GM19239 (cell line): Measurements from ENCODE around the gene TMEM132D.

Source experiments
- DNase-seq: peaks from one replicate; pipeline ENCODE4 v3.0.0; 2011; ENCODE audit warnings: low spot score; ENCODE audit not compliant: insufficient read length
- FAIRE-seq: peaks from 2 replicates; lab custom pipeline; 2011; peaks lifted over from hg19 to GRCh38; lab: Jason Lieb, UNC

The TMEM132D gene

DNA sequence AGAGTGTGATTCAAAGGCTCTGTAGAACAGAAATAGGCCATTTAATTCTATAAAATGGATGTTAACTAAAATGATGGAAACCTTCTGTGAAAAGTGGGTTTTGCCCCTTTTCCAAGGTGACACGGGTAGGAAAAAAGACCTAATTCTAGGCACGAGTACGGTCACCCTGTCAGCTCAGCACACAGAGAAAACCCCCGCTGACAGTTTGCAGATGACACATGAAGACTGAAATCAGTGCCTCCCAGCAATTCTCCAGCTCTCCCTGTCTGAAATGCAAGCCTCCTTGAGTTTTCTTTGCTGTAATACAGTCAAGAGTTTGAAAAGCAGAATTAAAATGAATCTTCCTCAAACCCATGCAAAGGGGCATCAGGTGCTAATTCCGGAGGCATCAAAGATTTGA, 230.0 kb downstream of the TMEM132D start:
- FAIRE-seq (no peak), DNase-seq (no peak)

DNA sequence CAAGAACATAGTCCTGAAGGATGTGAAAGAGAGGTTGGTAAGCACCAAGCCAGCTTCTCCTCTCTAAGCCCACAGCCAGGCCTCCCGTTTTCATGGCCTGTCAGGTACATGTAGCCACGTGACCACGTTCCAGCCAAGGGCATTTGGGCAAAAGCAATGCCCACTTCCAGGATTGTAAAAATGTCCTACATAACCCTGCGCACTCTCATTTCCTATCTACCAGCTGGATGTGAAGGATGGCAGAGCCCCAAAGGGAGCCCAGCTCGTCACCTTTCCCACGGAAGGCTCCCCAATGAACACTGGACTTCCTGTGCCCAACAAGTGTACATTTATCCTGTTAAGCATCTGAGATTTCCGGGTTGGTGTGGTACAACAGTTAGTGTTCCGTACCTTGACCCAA, 231.7 kb downstream of the TMEM132D start:
- no peak for FAIRE-seq

DNA sequence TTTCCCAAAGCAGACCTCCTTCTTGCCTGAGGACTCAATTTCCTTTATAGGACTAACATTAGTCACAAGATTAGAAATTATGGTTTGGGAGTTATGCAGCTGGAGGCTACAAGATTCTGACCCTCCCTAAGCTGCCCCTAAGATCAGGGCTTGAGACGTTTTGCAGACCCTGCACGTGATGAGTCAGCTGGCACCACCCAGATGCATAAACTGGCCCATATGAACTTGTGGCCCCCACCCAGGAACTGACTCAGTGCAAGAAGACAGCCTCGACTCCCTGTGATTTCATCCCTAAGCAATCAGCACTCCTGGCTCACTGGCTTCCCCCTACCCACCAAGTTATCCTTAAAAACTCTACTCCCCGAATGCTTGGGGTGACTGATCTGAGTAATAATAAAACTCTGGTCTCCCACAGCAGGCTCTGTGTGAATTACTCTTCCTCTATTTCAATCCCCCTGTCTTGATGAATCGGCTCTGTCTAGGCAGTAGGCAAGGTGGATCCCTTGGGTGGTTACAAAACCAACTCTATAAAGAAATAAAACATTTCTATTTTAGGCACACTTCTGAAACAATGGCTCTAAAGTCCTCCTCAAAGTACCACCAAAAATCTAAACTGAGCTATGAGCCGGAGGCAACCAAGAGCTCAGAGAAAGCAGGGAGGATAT, 233.4 kb downstream of the TMEM132D start:
- no peak for DNase-seq
- no peak for FAIRE-seq

More for the DNA sequence above, 231.7 kb downstream of the TMEM132D start:
- no peak for DNase-seq

DNA sequence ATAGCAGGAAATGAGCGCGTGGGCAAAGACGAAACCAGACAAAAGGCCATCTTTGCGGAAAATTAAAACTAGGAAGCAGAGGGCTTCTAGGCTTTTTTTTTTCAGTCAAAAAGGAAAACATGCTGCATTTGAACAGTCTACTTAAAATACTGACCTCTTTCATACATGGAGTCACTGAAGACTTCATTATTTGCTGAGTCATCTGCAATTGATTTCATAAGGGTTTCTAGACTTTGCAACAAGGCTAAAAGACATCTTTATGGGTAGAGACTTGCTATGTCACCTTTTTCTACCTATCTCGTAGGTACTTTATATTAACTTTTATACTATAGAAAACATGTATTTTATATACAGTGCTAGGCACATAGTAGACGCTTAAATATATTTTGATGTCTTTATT, 238.4 kb downstream of the TMEM132D start:
- DNase-seq: no peak

DNA sequence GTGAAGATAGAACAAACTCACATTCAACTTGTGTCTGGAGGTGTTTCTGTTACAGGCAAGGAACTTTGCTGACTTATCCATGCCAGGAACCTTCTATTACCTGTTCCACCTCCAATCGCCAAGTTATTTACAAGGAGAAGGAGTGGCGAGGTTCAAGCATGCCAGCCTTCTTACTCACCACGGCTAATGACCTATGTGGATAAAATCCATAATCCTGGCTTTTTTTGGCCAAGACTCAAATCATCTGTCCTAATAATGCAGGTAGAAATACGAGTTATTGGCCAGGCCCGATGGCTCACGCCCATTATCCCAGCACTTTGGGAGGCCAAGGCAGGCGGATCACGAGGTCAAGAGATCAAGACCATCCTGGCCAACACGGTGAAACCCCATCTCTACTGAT, 241.6 kb downstream of the TMEM132D start:
- FAIRE-seq: no peak
- no peak for DNase-seq

More for the DNA sequence above, 238.4 kb downstream of the TMEM132D start:
- FAIRE-seq: no peak

DNA sequence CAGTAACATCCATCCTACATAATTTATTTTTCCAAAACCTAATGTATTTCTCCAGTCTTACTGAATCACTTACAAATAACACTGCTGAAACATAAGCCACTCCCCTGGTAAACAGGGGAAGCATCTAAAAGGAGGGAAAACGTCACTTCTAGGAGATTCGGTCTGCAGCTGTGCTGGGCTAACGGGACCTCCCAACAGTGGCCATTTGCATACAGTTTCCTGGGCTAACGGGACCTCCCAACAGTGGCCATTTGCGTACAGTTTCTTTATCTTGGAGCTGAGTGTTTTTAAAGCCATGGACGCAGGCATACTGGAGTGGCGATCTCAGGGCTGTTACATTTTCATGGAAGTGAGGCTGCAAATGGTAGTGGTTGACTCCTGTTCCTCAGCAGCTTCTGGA, 242.9 kb downstream of the TMEM132D start:
- FAIRE-seq: no peak
- no peak for DNase-seq

DNA sequence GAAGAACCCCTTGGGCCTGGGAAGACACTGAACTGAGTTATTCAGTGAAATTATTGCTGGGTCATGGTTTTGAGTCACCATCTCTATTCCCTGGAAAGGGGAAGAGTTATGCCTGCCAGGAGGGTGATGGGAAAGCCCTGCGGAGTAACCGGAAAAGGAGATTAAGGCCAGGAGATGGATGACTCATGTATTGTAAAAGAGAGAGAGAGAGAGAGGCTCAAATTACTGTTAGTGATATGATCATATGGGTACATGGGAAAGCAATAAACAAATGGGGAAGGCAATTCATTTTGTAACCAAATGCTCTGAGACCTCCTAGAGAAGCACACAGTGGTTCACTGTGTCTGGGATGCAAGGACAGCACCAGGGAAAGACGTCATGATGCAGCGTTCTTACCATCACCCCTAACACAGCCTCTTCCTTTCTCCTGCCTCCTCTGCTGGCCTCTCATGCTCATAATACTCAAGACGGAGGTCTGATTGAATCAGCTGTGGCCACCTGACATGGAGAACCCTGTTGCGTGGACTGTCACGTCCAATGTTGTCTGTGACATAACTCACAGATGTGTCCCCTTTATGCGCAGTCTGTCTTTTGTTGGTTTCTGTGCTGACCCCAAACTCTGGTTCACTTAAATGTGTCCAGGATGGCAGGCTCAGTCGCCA, 243.7 kb downstream of the TMEM132D start:
- DNase-seq (no peak), FAIRE-seq (no peak)

DNA sequence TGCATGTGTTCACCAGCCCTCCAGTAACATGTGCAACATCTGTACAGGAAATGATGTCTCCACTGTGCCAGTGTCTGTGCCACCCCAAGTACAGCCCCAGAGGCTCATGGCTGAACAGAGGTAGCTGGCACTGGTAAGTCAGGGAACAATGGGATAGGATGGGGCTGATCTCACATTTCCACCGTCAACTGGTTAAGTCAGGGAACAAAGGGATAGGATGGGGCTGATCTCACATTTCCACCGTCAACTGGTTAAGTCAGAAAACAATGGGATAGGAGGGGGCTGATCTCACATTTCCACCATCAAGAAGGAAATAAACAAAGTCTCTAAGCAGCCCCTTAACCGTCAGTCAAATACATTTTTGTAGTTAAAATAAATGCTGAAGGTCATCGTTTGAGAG, 246.6 kb downstream of the TMEM132D start:
- DNase-seq: no peak
- no peak for FAIRE-seq

DNA sequence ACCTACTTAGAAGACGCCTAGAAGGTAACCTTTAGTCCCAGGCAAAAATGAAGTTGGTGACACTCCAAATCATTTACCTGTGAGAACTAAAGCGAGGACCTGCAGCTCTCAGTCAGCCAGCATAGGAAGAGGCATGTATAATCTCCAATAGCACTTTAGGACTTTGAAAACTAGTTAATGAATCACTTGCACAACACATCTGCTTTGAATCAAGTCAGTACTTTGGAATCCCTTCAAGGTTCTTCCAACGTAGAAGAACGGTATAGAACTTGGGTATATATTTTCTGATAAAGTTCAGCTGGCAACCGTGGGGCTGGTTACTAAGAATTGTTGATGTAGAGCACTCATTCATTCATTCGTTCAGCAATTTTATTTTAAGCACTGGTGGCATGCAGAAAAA, 251.9 kb downstream of the TMEM132D start:
- no peak for FAIRE-seq
- DNase-seq: no peak

DNA sequence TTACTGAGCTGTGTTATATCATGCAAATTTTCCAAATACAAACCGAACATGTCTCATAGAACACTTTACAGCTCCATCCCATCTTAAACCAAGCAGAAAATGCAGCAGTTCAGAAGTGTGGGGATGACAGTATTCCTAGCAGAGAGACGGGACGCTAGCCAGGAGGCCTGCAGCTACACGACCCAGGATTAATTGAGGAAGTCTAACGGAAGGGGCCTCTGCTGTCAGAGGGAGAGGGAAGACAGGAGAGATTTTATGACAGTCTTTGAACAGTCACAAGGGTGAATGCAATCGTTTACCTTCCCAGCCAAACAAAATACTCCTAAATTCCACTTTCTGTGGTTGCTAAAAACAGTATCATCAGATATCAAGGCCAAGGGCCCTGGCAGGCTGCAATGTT, 261.9 kb downstream of the TMEM132D start:
- FAIRE-seq: no peak
- DNase-seq: no peak

DNA sequence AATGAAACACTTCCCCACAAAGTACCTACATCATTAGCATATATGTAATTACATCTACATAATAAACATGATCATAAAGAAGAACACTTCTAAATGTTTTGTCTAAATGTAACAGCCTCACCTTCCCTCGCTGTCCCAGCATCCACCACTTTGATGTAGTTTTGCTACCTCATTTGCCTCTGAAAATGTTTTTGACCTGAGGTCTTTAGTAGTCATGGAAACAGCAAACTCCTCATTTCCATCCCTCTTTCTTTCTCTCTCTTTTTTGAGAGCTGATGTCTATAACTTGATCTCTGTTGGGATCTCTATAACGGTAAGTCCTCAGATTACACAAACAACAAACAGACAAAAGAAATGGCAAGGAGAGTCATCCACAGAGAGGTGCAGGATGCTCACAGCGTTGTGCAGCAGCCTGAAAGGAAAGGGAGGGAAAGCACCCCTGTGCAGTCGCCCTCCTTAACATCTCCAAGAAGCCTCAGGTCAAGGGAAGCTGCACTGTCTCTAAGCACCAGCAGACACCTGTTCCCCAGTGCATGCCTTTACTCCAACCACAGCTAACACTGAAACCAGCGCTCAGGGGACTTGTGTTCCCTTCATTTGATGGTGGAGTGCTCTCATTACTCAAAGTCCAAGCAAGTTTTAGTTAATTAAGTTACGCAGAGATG, 268.7 kb downstream of the TMEM132D start:
- FAIRE-seq: no peak
- DNase-seq: no peak

DNA sequence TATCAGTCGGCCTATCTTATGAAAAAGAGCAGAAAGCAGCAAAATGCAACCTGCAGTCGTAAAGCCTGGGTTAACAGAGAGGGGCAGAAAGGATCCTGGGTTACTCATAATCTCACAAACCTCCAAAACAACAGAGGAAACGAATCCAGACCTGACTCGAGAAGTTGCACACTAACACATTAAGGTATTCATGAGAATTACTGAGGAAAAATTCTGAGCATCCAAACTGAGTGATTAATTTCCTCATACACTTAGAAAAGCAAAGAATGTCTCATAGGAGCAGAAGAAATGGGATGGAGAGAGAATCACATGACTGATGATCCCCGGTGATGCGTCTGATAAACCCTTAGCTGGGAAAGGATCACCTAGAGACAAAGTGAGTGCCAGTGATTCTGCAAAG, 272.5 kb downstream of the TMEM132D start:
- DNase-seq: no peak
- FAIRE-seq: no peak

DNA sequence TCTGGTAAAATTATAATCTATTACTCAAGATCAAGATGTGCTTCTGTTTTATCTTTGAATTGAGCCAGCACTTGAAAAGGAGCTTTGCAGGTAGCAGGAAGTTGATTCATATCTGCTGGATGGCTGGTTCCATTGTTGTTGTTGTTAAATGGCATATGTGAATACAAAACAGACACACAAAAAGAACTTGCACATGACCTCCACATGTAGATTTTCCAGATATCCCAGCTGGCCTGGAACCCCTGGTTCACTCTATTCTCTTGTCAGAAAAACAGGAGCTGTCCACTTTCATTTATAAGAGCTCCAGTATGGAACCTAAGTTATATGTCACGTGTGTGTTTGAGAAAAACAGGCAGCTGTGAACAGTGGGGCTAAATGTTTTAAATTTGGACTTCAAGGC, 273.9 kb downstream of the TMEM132D start:
- DNase-seq (no peak), FAIRE-seq (no peak)

DNA sequence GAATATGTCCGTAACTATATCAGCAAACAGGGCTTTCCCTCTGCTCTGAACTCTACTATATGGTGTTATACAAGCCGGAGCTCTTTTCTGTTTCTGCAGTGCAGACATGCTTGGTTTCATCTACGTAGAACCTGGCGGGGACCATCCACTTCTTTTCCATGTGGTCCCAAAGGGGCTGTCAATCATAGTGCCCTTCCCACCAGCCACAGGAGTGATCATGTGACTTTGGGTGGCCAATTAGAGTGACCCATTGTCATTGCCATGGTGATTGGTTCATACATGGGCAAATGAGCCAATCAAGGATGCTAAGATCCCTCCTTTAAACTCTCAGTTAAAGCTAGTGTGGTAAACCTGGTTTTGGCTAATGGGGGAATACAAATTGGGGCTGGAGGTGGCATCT, 281.3 kb downstream of the TMEM132D start:
- DNase-seq: no peak
- no peak for FAIRE-seq

DNA sequence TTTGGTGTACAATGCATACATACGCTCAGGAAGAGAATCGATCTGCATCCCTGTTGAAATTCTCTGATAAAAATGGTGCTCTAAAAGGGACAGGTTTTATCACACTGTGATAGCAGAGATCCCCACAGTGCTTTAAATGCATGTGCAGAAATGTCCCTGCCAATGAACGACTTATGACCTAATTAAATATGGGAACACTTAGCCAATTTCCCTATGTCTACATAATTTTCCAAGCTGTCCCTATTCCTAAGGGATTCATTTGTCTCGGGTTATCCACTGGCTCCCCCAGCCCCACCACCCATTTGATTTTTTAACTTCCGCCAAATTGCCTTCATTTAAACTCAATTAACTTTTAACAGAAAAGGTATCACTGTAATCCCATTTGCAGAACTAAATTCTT, 284.6 kb downstream of the TMEM132D start:
- DNase-seq: no peak
- FAIRE-seq: no peak

DNA sequence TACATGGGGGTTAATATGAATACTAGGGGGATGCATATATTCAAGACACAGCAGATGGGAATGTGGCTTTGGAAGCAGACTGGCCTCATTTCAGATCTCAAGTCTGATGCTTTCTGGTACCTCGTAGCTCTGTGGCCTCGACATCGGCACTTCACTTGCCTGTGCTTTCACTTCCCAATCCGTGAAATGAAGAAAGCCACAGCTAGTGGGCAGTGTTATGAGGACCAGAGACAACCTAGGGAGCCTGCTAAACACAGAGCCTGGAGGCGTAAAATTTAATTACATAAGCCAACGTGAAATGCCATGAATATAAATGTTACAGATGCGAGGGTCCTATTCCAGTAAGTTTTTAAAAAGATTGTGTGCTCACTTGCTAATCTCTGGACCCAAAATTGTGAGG, 286.0 kb downstream of the TMEM132D start:
- no peak for FAIRE-seq

DNA sequence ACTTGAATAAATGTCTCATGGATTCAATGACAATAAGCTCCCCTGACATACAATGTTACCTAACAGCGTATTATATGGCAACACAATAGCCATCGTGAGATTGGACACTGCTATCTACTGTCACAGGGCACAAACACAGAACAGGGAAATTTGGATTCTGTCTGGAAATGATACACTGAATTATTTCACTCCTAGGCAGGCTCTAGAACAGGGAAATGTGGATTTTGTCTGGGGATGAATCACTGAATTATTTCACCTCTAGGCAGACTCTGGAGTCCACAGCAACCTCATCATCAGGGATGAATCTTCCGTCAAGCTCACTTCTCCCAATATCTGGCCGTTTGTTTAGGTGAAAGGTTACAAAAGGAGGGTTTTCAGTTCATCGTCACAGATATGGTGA, 288.8 kb downstream of the TMEM132D start:
- FAIRE-seq (no peak), DNase-seq (no peak)

More for the DNA sequence above, 286.0 kb downstream of the TMEM132D start:
- no peak for DNase-seq

DNA sequence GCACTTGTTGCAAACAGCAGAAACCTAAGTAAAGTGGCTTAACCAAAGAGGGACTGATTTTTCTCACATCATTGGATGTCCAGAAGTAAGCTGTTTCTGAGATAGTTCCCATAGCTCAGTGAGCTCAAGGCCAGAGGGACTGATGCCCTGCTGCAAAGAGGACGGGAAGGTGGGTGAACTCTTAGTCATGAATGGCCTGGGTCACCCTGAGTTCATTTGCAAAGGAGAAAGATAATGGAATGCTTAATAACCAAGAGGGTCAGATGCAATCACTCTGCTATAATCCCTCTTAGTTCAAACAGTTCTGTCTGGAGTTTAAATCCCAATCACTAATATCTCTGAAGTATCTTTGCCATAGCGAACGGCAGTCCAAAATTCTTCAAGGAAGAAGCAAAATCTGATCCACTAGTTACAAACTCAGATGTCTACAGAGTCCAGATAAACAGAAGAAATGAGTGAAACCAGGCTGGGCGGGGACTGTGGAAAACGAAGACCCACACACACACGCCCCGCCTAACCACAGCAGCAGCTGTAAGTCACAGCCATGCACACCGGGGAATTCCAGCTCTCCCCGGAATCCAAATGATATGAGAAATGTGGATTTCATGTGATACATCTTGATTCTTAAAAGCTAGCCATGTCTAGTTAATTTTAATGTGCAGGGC, 289.5 kb downstream of the TMEM132D start:
- no peak for FAIRE-seq
- DNase-seq: no peak

DNA sequence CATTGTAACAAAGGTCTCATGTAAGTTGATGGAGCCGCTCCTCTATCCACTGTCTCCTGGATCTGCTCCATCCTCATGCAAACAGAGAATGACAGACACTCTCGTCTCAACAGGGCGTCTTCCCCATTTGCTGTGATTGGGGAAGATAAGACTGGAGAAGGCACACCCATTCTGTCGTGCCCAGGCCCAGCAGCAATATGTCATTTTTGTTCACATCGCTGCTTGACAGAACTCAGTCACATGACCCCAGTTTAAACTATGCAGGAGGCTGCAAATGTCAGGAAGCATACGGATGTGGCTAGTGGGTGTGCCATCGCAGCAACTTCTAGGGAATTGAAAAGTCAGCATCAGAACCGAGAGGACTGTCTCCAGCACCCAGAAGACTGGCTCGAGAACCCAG, 290.5 kb downstream of the TMEM132D start:
- no peak for DNase-seq

DNA sequence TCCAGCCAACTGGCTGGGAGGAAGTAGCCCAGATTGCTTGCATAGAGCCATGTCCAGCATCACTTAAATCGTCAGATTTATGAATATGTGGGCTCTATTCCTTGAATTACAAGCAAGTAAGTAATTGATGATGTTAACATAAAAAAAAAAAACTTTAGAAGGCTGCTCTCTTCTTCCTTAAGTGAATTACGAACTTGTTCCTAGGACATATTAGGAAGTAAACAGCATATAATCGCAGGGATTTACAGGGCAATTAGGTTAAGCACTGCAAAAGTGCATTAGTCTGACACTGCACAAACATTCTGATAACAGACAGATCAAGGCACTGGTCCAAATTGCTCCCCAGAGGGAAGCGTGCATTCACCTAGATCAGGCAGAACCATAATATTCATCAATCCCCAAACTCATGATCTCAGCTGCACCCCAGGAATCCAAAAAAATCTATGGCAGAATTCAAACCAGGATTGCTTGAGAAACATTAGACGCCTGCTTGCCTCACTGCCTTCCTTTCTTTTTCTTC, 293.2 kb downstream of the TMEM132D start:
- DNase-seq: no peak
- no peak for FAIRE-seq

More for the DNA sequence above, 290.5 kb downstream of the TMEM132D start:
- FAIRE-seq: no peak

DNA sequence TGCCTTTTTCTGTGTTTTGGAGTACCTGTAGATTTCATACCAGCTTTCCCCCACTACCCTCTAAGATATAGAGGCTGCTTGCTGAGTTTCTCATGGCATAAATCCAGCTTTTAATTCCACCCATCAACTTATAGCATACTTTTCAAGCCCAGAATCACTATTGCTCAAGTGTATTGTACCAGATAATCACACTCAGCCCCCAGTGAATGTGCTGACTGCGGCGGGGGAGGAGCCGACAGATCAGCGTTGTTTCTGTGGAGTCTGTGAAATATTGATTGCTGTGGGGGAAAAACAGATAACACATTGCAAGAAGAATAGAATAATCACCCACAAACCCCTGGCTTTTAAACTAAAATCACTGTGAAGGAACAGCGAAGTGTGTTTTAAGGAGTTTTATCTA, 296.1 kb downstream of the TMEM132D start:
- DNase-seq: no peak
- FAIRE-seq: no peak
